Kidney epithelial cell (primary cell): Measurements from ENCODE around the gene DSPP. TPM values are rescaled to one million over a fixed set of nuclear protein-coding genes. Genes with fewer than 3 reads are reported as not detected.

Experiments
- DNase-seq: peaks from one replicate; pipeline ENCODE4 v3.0.0-alpha.2; 2010; ENCODE audit warnings: low read depth
- H3K27me3 ChIP-seq: 2 replicates; pipeline ENCODE4 v1.6.0; 2011; ENCODE audit warnings: low read length; ENCODE audit not compliant: control insufficient read depth, insufficient read depth
- H3K36me3 ChIP-seq: 2 replicates; pipeline ENCODE4 v1.5.1; 2011; ENCODE audit warnings: low read length; ENCODE audit not compliant: control insufficient read depth, insufficient read depth
- H3K4me3 ChIP-seq: 2 replicates; pipeline ENCODE4 v1.5.1; 2011; ENCODE audit warnings: low read depth, mild to moderate bottlenecking, control low read depth, low read length
- CTCF ChIP-seq: IDR thresholded peaks from 2 replicates; pipeline ENCODE4 v1.5.1; 2011; ENCODE audit warnings: mild to moderate bottlenecking, moderate library complexity, low read length, control low read depth, inconsistent platforms; ENCODE audit not compliant: insufficient read depth, poor library complexity, severe bottlenecking
- total RNA-seq: library from RNA; depleted of rRNA; stranded (reverse); fragments of >200 nt; gene quantifications from 2 replicates; pipeline ENCODE4 v1.2.3, GENCODE V29; 2015

DSPP gene
- not detected in 2 replicates for total RNA-seq

- no peak within 1 kb of the TSS for H3K4me3 ChIP-seq
- no peak for DNase-seq
- no peak for TF ChIP-seq CTCF
- H3K36me3 ChIP-seq: no peaks in the 10 kb centered on the region
- H3K27me3 ChIP-seq: no peaks in the 10 kb centered on the region
These were observed at the start of gene DSPP for GRCh38 chr4:87608229-87608628. DSPP (plus strand) TSS chr4:87608529; CDS start chr4:87610909, 2,380 bp downstream.

- no peak for DNase-seq
- Histone ChIP-seq H3K4me3 (no peak overlapping the region), H3K27me3 (no peaks in the 10 kb centered on the region), H3K36me3 (no peaks in the 10 kb centered on the region)
- no peak for TF ChIP-seq CTCF
These were observed 49.1 kb upstream of the DSPP start for GRCh38 chr4:87559090-87559837.

DNA sequence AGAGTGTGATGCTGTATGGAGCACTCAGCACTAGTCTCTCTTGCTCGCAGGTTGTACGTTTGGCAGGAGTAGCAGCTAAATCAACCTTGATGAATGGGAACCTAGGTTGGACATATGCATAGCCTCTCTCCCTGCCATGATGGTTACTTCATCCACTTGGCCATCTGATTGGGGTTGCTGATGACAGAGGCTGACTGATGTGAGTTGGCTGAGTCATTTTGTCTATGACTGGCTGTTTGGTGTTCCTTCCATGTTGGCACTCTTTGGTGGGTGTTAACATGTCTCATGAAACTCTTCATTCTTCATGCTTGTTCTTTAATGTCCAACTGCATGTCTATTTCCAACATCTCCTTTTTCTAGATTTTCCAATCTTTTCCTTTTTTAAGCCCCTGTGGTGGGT is 47.5 kb upstream of the DSPP start:
- no peaks in the 10 kb centered on the region for H3K36me3 ChIP-seq
- H3K27me3 ChIP-seq: no peaks in the 10 kb centered on the region
- no peak overlapping the region for H3K4me3 ChIP-seq
- TF ChIP-seq CTCF: no peak
- no peak for DNase-seq

- Histone ChIP-seq H3K27me3 (no peaks in the 10 kb centered on the region), H3K36me3 (no peaks in the 10 kb centered on the region), H3K4me3 (no peak overlapping the region)
- no peak for TF ChIP-seq CTCF
- DNase-seq: no peak
These were observed 42.6 kb upstream of the DSPP start for GRCh38 chr4:87565746-87566145.

DNA sequence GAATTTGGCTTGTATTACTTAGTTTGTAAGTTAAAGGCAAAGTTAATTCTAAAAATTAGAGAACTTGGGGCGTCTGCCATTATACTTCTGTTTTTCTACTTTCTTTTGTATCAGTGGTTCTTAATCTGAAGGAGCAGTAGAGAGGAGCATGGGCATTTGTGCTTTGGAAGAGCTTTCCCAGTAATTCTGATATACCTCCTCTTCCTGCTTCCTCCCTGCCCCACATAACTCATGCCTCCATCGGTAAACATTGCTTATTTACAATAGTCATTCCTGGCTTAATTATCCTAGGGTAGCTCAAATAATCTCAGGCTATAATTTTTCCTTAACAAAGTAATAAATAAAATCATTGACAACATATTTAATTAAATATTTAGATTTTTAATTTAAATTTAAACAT is 42.1 kb upstream of the DSPP start:
- no peak for DNase-seq
- no peaks in the 10 kb centered on the region for H3K27me3 ChIP-seq
- H3K36me3 ChIP-seq: no peaks in the 10 kb centered on the region
- TF ChIP-seq CTCF: no peak
- H3K4me3 ChIP-seq: no peak overlapping the region

DNA sequence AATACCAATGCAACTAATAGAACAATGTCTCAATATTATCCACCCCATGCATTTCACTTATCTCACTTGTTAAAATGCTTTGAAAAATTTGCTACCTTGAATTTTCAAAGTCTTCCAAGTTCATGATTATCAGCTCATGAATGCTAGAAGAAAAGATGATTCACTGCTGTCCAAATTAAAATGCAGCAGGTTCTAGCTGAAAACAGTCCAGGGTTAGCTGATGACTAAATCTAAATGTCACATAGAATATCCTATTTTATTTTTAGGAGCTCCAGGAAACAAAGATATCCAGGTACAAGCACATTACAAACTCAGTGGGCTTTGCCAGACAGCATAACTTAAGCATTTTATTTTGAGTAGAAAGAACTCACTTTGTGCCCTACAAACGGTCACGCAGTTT is 41.1 kb upstream of the DSPP start:
- no peak for TF ChIP-seq CTCF
- H3K27me3 ChIP-seq: no peaks in the 10 kb centered on the region
- no peaks in the 10 kb centered on the region for H3K36me3 ChIP-seq
- no peak overlapping the region for H3K4me3 ChIP-seq
- no peak for DNase-seq
